ENCODE results near the gene GRID1. TPM values are rescaled to one million over a fixed set of nuclear protein-coding genes. Genes with fewer than 3 reads are reported as not detected.

GRID1 gene
- total RNA-seq, 1 experiment from 2014 or later: 0.37 TPM

DNA sequence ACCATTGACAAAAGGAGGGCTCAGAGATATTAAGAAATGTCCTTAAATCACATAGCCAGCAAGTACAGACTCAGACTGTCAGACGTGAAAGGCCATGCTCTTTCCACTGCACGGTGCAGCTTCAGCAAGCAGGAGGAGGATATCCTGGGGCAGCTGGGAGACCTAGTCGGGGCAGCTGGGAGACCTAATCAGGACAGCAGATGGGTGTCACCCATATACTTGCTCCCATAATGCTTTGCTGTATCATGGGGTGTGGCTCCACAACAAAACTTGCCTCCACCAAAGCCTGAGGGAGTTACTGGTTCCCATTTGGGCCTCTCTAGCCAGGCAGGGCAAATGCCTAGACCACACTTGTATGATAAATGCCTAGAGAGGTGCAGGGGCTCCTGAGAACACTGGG is 55.4 kb downstream of the GRID1 start:
- no peak for ATAC-seq
- POLR2A ChIA-PET: no interaction called here
- Mint-ChIP-seq H3K9me3 (no peaks in the 10 kb centered on the region), H3K36me3 (no peaks in the 10 kb centered on the region), H3K27me3 (ENCODE audit: low read depth) (no peaks in the 10 kb centered on the region), H3K27ac (no peak overlapping the region), H3K4me3 (no peak overlapping the region), H3K4me1 (peaks cover 3% of the 10 kb centered on the region; the same call in 1 of the 2 replicates)
- TF ChIP-seq SP1 (CRISPR knock-in tag; conservative IDR thresholded peaks at IDR 0.05) (no peak), TEAD4 (CRISPR knock-in tag; IDR thresholded peaks at IDR 0.05) (no peak), FOXK1 (CRISPR knock-in tag; IDR thresholded peaks at IDR 0.05) (no peak), OVOL2 (CRISPR knock-in tag; IDR thresholded peaks at IDR 0.05; ENCODE audit: borderline replicate concordance) (no peak), SMAD4 (CRISPR knock-in tag; IDR thresholded peaks at IDR 0.05) (no peak)
- TF ChIP-seq, protein P1, sequence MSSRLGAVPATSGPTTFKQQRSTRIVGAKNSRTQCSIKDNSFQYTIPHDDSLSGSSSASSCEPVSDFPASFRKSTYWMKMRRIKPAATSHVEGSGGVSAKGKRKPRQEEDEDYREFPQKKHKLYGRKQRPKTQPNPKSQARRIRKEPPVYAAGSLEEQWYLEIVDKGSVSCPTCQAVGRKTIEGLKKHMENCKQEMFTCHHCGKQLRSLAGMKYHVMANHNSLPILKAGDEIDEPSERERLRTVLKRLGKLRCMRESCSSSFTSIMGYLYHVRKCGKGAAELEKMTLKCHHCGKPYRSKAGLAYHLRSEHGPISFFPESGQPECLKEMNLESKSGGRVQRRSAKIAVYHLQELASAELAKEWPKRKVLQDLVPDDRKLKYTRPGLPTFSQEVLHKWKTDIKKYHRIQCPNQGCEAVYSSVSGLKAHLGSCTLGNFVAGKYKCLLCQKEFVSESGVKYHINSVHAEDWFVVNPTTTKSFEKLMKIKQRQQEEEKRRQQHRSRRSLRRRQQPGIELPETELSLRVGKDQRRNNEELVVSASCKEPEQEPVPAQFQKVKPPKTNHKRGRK (CRISPR knock-in tag; IDR thresholded peaks at IDR 0.05; ENCODE audit: borderline replicate concordance): no peak
- CTCF ChIA-PET: no interaction called here
- DNase-seq (ENCODE audit: low spot score): no peak

- ATAC-seq (no peak), DNase-seq (ENCODE audit: low spot score) (no peak)
- H3K4me1 Mint-ChIP-seq: peaks cover 3% of the 10 kb centered on the region; the same call in 1 of the 2 replicates
- CTCF ChIA-PET: no interaction called here
- no peaks in the 10 kb centered on the region for H3K9me3 Mint-ChIP-seq
- POLR2A ChIA-PET: no interaction called here
- TF ChIP-seq ZNF396 (CRISPR knock-in tag; IDR thresholded peaks at IDR 0.05; ENCODE audit: borderline replicate concordance) (no peak), STAT6 (CRISPR knock-in tag; conservative IDR thresholded peaks at IDR 0.05; ENCODE audit: low read depth) (no peak)
- TF ChIP-seq, protein P2, sequence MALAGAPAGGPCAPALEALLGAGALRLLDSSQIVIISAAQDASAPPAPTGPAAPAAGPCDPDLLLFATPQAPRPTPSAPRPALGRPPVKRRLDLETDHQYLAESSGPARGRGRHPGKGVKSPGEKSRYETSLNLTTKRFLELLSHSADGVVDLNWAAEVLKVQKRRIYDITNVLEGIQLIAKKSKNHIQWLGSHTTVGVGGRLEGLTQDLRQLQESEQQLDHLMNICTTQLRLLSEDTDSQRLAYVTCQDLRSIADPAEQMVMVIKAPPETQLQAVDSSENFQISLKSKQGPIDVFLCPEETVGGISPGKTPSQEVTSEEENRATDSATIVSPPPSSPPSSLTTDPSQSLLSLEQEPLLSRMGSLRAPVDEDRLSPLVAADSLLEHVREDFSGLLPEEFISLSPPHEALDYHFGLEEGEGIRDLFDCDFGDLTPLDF (CRISPR knock-in tag; IDR thresholded peaks at IDR 0.05): no peak
- H3K27me3 Mint-ChIP-seq (ENCODE audit: low read depth): no peaks in the 10 kb centered on the region
- no peaks in the 10 kb centered on the region for H3K36me3 Mint-ChIP-seq
- no peak overlapping the region for H3K4me3 Mint-ChIP-seq
- no peak overlapping the region for H3K27ac Mint-ChIP-seq
Measured at GRCh38 chr10:86310702-86311101, 55.9 kb downstream of the GRID1 start.

DNA sequence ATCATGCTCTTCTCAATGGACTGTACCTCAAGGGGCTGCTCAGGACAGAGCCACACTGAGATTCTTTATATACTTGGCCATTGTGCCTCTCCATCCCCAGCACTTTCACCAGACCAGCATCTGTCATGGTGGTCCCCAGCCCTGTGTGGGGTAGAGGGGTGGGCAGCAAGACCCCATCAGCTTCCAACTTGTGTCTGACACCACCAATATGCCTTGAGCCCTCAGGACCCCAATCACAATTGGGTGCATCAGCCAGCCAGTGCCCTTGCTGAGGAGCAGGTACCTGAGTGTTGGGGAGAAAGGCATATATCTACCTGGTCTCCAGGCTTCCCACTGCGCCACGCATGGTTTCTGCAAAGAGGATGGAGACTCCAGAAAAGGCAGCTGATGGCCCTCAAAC is 56.3 kb downstream of the GRID1 start:
- ATAC-seq: no peak
- ChIA-PET POLR2A (no interaction called here), CTCF (no interaction called here)
- H3K36me3 Mint-ChIP-seq: no peaks in the 10 kb centered on the region
- H3K9me3 Mint-ChIP-seq: no peaks in the 10 kb centered on the region
- H3K27me3 Mint-ChIP-seq (ENCODE audit: low read depth): no peaks in the 10 kb centered on the region
- peaks cover 3% of the 10 kb centered on the region; the same call in 1 of the 2 replicates for H3K4me1 Mint-ChIP-seq
- no peak overlapping the region for H3K4me3 Mint-ChIP-seq
- no peak overlapping the region for H3K27ac Mint-ChIP-seq
- TF ChIP-seq FOXJ3 (CRISPR knock-in tag; IDR thresholded peaks at IDR 0.05; ENCODE audit: borderline replicate concordance) (no peak), ZNF416 (CRISPR knock-in tag; IDR thresholded peaks at IDR 0.05) (no peak), NR2C2 (CRISPR knock-in tag; IDR thresholded peaks at IDR 0.05) (no peak), NR3C1 (CRISPR knock-in tag; conservative IDR thresholded peaks at IDR 0.05; ENCODE audit: low read depth) (no peak), TP53 (CRISPR knock-in tag; IDR thresholded peaks at IDR 0.05) (no peak), ZNF281 (CRISPR knock-in tag; IDR thresholded peaks at IDR 0.05) (no peak), NFYB (CRISPR knock-in tag; conservative IDR thresholded peaks at IDR 0.05; ENCODE audit: low read depth) (no peak)
- TF ChIP-seq, protein P3, sequence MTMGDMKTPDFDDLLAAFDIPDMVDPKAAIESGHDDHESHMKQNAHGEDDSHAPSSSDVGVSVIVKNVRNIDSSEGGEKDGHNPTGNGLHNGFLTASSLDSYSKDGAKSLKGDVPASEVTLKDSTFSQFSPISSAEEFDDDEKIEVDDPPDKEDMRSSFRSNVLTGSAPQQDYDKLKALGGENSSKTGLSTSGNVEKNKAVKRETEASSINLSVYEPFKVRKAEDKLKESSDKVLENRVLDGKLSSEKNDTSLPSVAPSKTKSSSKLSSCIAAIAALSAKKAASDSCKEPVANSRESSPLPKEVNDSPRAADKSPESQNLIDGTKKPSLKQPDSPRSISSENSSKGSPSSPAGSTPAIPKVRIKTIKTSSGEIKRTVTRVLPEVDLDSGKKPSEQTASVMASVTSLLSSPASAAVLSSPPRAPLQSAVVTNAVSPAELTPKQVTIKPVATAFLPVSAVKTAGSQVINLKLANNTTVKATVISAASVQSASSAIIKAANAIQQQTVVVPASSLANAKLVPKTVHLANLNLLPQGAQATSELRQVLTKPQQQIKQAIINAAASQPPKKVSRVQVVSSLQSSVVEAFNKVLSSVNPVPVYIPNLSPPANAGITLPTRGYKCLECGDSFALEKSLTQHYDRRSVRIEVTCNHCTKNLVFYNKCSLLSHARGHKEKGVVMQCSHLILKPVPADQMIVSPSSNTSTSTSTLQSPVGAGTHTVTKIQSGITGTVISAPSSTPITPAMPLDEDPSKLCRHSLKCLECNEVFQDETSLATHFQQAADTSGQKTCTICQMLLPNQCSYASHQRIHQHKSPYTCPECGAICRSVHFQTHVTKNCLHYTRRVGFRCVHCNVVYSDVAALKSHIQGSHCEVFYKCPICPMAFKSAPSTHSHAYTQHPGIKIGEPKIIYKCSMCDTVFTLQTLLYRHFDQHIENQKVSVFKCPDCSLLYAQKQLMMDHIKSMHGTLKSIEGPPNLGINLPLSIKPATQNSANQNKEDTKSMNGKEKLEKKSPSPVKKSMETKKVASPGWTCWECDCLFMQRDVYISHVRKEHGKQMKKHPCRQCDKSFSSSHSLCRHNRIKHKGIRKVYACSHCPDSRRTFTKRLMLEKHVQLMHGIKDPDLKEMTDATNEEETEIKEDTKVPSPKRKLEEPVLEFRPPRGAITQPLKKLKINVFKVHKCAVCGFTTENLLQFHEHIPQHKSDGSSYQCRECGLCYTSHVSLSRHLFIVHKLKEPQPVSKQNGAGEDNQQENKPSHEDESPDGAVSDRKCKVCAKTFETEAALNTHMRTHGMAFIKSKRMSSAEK (CRISPR knock-in tag; IDR thresholded peaks at IDR 0.05; ENCODE audit: borderline replicate concordance): no peak
- no peak for DNase-seq (ENCODE audit: low spot score)

Data from WTC11 (cell line).